GM12873 (cell line): ENCODE data around the gene CXorf38.

Experiments
- TF ChIP-seq, protein P1 (sequence below): IDR thresholded peaks from 2 replicates; pipeline ENCODE4 v1.5.1; 2012; ENCODE audit warnings: low read depth, mild to moderate bottlenecking, moderate library complexity, low read length, control low read depth; ENCODE audit not compliant: insufficient read depth; ENCODE audit errors: missing control alignments

Gene CXorf38

GRCh38 chrX:40578039-40578695 is 69.2 kb downstream of the CXorf38 start:
- TF ChIP-seq, protein P1, sequence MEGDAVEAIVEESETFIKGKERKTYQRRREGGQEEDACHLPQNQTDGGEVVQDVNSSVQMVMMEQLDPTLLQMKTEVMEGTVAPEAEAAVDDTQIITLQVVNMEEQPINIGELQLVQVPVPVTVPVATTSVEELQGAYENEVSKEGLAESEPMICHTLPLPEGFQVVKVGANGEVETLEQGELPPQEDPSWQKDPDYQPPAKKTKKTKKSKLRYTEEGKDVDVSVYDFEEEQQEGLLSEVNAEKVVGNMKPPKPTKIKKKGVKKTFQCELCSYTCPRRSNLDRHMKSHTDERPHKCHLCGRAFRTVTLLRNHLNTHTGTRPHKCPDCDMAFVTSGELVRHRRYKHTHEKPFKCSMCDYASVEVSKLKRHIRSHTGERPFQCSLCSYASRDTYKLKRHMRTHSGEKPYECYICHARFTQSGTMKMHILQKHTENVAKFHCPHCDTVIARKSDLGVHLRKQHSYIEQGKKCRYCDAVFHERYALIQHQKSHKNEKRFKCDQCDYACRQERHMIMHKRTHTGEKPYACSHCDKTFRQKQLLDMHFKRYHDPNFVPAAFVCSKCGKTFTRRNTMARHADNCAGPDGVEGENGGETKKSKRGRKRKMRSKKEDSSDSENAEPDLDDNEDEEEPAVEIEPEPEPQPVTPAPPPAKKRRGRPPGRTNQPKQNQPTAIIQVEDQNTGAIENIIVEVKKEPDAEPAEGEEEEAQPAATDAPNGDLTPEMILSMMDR = no peak
